ENCODE data around the gene CABP4.

DNA sequence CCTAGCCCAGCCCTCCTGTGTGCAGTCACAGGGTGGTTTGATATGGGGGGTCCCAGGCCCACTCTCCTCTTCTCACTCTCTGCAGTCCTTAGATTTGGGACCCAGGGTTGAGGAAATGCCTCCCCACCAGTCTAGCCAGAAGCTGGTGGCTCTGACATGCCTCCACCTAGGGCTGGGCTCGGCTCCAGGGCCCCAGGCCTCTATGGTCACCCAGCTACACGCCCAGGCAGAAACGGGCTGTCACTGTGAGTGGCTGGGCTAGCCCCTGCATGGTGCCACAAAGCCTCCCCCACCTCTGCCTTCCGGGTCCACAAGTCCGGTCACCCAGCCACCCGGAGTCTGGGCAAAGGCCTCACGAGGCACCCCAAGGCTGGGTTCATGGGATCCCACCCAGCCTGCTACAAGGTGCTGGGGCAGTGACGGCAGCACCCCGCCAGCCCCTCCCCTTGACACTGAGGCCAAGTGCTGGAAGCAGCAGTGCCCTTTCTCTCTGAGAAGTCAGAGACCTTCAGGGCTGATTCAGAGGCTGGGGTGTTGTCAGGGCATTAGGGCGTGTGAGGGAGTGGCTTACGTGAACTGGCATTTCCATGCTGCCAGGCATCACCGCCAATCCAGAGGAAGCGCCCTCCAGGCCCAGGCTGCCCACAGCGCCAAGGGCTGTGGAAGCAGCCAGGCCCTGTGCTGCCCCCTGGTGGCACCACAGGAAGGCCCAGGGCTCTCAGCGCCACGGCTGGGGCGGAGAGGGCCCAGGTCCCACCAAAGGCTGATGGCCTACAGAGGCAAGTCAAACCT is 50.6 kb downstream of the CABP4 start:
- TF ChIP-seq, protein P1, sequence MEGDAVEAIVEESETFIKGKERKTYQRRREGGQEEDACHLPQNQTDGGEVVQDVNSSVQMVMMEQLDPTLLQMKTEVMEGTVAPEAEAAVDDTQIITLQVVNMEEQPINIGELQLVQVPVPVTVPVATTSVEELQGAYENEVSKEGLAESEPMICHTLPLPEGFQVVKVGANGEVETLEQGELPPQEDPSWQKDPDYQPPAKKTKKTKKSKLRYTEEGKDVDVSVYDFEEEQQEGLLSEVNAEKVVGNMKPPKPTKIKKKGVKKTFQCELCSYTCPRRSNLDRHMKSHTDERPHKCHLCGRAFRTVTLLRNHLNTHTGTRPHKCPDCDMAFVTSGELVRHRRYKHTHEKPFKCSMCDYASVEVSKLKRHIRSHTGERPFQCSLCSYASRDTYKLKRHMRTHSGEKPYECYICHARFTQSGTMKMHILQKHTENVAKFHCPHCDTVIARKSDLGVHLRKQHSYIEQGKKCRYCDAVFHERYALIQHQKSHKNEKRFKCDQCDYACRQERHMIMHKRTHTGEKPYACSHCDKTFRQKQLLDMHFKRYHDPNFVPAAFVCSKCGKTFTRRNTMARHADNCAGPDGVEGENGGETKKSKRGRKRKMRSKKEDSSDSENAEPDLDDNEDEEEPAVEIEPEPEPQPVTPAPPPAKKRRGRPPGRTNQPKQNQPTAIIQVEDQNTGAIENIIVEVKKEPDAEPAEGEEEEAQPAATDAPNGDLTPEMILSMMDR (IDR thresholded peaks at IDR 0.05; ENCODE audit: low read length) = peak; percentile 96
- no peak for TF ChIP-seq EZH2 (IDR thresholded peaks at IDR 0.05; ENCODE audit: borderline replicate concordance, low read length)
